ENCODE results near the gene UGT1A8.

- TF ChIP-seq POLR2AphosphoS5 (IDR thresholded peaks at IDR 0.05; ENCODE audit: low read depth, low read length) (no peak), CTCF (IDR thresholded peaks at IDR 0.05) (no peak), EP300 (IDR thresholded peaks at IDR 0.05; ENCODE audit: borderline replicate concordance in 1 of 2, low read depth in 1 of 2, low read length in 1 of 2) (no peak), SMC3 (IDR thresholded peaks at IDR 0.05; ENCODE audit: low read depth, low read length) (no peak), EZH2phosphoT487 (IDR thresholded peaks at IDR 0.05; ENCODE audit: borderline replicate concordance, low read depth) (no peak), YY1 (IDR thresholded peaks at IDR 0.05; ENCODE audit: low read depth) (no peak)
Observed at GRCh38 chr2:233803292-233803911, 186.0 kb downstream of the UGT1A8 start.

Measured in SK-N-SH (cell line).